ENCODE measurements around the gene LARP7.

- TF ChIP-seq CTCF (optimal IDR thresholded peaks at IDR 0.05 in 1 of 3, IDR thresholded peaks at IDR 0.05 in 1 of 3, conservative IDR thresholded peaks at IDR 0.05 in 1 of 3; ENCODE audit: extremely low read depth in 1 of 3, insufficient read depth in 2 of 3, low read length in 3 of 3) (no peak), EZH2 (IDR thresholded peaks at IDR 0.05; ENCODE audit: low read length) (no peak)
Measured at GRCh38 chr4:112642526-112642925, 5.6 kb downstream of the LARP7 start.
